ENCODE data around the gene RABEP1. TPM values are rescaled to one million over a fixed set of nuclear protein-coding genes. Genes with fewer than 3 reads are reported as not detected.

RABEP1 gene
- total RNA-seq, 3 donors from 2014 or later (not counting 1 experiment from before 2014, with no cell fraction given), result 44.1 to 64.0 (median 44.2) TPM

DNA sequence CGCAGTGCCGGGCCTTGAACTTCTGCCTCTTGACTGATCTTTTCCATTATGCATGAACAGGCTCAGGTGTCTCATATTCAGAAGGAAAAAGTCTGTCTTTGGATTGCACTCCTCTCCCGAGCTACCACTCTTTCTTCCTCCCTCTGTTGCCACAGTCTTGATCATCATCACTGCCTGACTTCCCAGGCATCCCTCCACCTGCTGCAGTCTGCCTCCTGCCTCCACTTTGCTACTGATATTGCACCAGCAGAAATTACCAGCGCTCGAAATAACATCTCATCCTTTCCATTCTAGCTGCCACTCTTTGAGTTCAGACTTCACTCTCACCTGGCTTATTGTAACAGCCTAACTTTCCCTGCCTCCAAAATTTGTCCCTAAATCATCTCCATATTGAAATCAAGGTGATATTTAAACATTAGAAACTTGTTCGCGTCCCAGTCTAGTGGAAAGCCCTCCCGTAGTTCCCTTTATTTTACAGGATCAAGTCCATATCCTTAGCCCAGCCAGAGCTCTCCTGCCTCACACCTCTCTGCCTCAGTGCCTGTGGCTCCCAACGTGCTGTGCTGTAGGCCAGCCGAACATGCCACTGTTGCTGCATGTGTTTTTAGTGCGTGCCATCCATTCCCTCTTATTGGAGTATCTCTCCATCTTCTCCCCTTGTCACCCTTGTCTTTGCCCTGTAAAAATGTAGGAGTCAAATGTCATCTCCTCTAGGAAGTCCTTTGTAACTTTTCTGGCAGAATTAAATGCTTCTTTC lies 97.4 kb downstream of the RABEP1 start:
- intact Hi-C loops (cut with micrococcal nuclease), result no loop called here
- DNase-seq (no peak), ATAC-seq (no peak)
- H3K9me3 ChIP-seq (ENCODE audit: control insufficient read depth, insufficient read depth, low read length), result no peaks in the 10 kb centered on the region
- no peaks in the 10 kb centered on the region for H3K27me3 ChIP-seq (ENCODE audit: control insufficient read depth, insufficient read depth, low read length)
- H3K4me3 ChIP-seq (ENCODE audit: low read length), result no peak overlapping the region
- Mint-ChIP-seq H3K4me3 (peak overlapping the region; percentile 2), H3K4me1 (peaks cover 6 to 10% of the 10 kb centered on the region in 2 donors), H3K27ac (peak overlapping the region; percentile 45 to 49), H3K27me3 (ENCODE audit: low read depth in 2 of 2) (no peaks in the 10 kb centered on the region), H3K9me3 (no peaks in the 10 kb centered on the region), H3K36me3 (peaks cover 38% of the 10 kb centered on the region)
- peaks cover 83% of the 10 kb centered on the region for H3K36me3 ChIP-seq (ENCODE audit: control insufficient read depth, insufficient read depth, low read length)
- H3K27ac ChIP-seq (ENCODE audit: low read length), result no peak overlapping the region
- TF ChIP-seq, protein P1, sequence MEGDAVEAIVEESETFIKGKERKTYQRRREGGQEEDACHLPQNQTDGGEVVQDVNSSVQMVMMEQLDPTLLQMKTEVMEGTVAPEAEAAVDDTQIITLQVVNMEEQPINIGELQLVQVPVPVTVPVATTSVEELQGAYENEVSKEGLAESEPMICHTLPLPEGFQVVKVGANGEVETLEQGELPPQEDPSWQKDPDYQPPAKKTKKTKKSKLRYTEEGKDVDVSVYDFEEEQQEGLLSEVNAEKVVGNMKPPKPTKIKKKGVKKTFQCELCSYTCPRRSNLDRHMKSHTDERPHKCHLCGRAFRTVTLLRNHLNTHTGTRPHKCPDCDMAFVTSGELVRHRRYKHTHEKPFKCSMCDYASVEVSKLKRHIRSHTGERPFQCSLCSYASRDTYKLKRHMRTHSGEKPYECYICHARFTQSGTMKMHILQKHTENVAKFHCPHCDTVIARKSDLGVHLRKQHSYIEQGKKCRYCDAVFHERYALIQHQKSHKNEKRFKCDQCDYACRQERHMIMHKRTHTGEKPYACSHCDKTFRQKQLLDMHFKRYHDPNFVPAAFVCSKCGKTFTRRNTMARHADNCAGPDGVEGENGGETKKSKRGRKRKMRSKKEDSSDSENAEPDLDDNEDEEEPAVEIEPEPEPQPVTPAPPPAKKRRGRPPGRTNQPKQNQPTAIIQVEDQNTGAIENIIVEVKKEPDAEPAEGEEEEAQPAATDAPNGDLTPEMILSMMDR (IDR thresholded peaks at IDR 0.05), result no peak
- H3K4me1 ChIP-seq (ENCODE audit: control insufficient read depth, insufficient read depth, low read length), result no peaks in the 10 kb centered on the region
- 93% methylated on average over 11 of the region's 11 CpGs for WGBS (ENCODE audit: insufficient coverage)

DNA sequence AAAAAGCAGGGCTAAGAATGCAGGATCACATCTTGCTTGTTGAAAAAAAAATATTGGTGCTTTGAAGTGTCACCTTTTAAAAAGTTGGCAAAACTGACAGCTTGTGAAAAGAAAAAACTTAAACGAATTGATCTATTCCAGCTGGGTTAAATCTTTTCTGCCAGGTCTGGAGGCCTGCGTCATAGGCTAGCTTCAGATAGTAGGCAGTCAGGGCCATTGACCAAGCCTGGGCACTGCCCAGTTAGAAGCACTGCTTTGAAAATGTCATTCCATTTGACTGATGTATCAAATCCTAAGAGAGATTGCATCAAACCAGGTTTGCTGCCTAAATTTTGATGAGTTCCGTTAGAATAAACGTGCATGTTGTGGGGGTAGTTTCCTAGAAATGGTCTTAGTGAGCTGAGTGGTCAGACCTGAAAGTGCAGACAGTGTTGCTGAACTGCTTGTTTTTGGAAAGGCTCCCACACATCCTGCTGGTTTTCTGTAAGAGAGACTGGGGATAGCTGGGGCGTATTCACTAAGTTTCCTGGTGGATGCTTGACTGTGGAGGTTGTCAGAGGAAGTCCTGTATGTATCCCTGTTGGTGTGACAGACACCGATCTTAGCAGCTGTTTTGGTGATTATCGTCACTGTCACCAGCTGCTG lies 98.5 kb downstream of the RABEP1 start:
- ATAC-seq (no peak), DNase-seq (no peak)
- Mint-ChIP-seq H3K27me3 (ENCODE audit: low read depth in 2 of 2) (no peaks in the 10 kb centered on the region), H3K36me3 (peaks cover 38% of the 10 kb centered on the region), H3K9me3 (no peaks in the 10 kb centered on the region), H3K4me1 (peaks cover 6 to 10% of the 10 kb centered on the region in 2 donors), H3K27ac (peak overlapping the region; percentile 45 to 49), H3K4me3 (no peak overlapping the region)
- H3K9me3 ChIP-seq (ENCODE audit: control insufficient read depth, insufficient read depth, low read length), result no peaks in the 10 kb centered on the region
- H3K4me1 ChIP-seq (ENCODE audit: control insufficient read depth, insufficient read depth, low read length), result no peaks in the 10 kb centered on the region
- 85% methylated on average over 7 of the region's 7 CpGs for WGBS (ENCODE audit: insufficient coverage)
- H3K27ac ChIP-seq (ENCODE audit: low read length), result no peak overlapping the region
- no peak overlapping the region for H3K4me3 ChIP-seq (ENCODE audit: low read length)
- intact Hi-C loops (cut with micrococcal nuclease), result no loop called here
- TF ChIP-seq, protein P1 (IDR thresholded peaks at IDR 0.05), result no peak
- peaks cover 84% of the 10 kb centered on the region for H3K36me3 ChIP-seq (ENCODE audit: control insufficient read depth, insufficient read depth, low read length)
- no peaks in the 10 kb centered on the region for H3K27me3 ChIP-seq (ENCODE audit: control insufficient read depth, insufficient read depth, low read length)

DNA sequence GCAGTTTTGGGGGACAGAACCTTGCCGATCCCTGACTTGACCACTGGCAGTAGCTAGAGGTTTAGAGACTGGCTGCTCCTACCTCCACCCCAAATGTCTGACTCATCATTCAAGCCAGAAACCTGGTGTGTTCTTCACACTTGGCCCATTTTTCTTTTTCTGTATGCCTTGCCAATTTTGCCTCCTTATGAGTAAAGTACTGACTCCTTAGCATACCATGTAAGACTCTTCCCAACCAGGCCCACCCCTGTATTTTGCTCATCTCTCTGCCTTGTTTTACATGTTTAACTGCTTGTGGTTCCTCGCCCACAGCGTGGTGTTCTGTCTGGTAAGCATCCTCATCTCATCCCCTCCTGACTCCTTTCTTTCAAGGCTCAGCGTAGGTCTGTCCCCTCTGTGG lies 99.5 kb downstream of the RABEP1 start:
- DNase-seq, result no peak
- no peaks in the 10 kb centered on the region for H3K27me3 ChIP-seq (ENCODE audit: control insufficient read depth, insufficient read depth, low read length)
- TF ChIP-seq, protein P1 (IDR thresholded peaks at IDR 0.05), result no peak
- intact Hi-C loops (cut with micrococcal nuclease), result no loop called here
- no peak overlapping the region for H3K27ac ChIP-seq (ENCODE audit: low read length)
- peak in 1 of 3 donors; percentile 23 for ATAC-seq
- peak overlapping the region; percentile 36 to 49 for H3K27ac Mint-ChIP-seq
- peaks cover 85% of the 10 kb centered on the region for H3K36me3 ChIP-seq (ENCODE audit: control insufficient read depth, insufficient read depth, low read length)
- H3K9me3 Mint-ChIP-seq, result no peaks in the 10 kb centered on the region
- H3K4me3 ChIP-seq (ENCODE audit: low read length), result no peak overlapping the region
- no peaks in the 10 kb centered on the region for H3K4me1 ChIP-seq (ENCODE audit: control insufficient read depth, insufficient read depth, low read length)
- 97% methylated on average over 4 of the region's 4 CpGs for WGBS (ENCODE audit: insufficient coverage)
- H3K36me3 Mint-ChIP-seq, result peaks cover 38% of the 10 kb centered on the region
- no peaks in the 10 kb centered on the region for H3K9me3 ChIP-seq (ENCODE audit: control insufficient read depth, insufficient read depth, low read length)
- no peak overlapping the region for H3K4me3 Mint-ChIP-seq
- H3K27me3 Mint-ChIP-seq (ENCODE audit: low read depth in 2 of 2), result no peaks in the 10 kb centered on the region
- H3K4me1 Mint-ChIP-seq, result peaks cover 6 to 10% of the 10 kb centered on the region in 2 donors

All from natural killer cell (primary cell).